NCI-H1092 (cell line): ENCODE measurements around the gene TTLL11.

Experiments used
- DNase-seq: peaks from one replicate; lab custom pipeline; 2025; lab: John Stamatoyannopoulos, UW

Gene TTLL11

GRCh38 chr9:121773286-121773953 lies 319.7 kb downstream of the TTLL11 start:
- no peak for DNase-seq

DNA sequence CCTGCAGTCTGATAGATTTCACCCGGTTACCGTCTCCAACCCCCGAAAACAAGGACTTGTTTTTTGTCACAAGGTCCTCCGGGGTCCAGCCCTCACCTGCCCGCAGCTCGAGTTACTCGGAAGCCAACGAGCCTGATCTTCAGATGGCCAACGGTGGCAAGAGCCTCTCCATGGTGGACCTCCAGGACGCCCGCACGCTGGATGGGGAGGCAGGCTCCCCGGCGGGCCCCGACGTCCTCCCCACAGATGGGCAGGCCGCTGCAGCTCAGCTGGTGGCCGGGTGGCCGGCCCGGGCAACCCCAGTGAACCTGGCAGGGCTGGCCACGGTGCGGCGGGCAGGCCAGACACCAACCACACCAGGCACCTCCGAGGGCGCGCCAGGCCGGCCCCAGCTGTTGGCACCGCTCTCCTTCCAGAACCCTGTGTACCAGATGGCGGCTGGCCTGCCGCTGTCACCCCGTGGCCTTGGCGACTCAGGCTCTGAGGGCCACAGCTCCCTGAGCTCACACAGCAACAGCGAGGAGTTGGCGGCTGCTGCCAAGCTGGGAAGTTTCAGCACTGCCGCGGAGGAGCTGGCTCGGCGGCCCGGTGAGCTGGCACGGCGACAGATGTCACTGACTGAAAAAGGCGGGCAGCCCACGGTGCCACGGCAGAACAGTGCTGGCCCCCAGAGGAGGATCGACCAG lies 320.4 kb downstream of the TTLL11 start:
- DNase-seq = no peak
